Activated naive CD8-positive, alpha-beta T cell treated with anti-CD3 and anti-CD28 coated beads, Interleukin-2, amount 50 U/mL, for 24 hours (primary cell): ENCODE measurements around the gene TRAFD1.

ENCODE experiments used
- ATAC-seq: fragments of 150-1000 bp; cut with Tn5 transposase; one replicate; pipeline ENCODE4 v1.10.0; 2021
- DNase-seq: peaks from one replicate; pipeline ENCODE4 v3.0.0; 2021
- H3K27ac Mint-ChIP-seq: one replicate; pipeline ENCODE4 v1.8.0; 2021; ENCODE audit warnings: mild to moderate bottlenecking, mixed read lengths
- H3K27me3 Mint-ChIP-seq: one replicate; pipeline ENCODE4 v1.8.0; 2021; ENCODE audit warnings: mixed read lengths
- H3K36me3 Mint-ChIP-seq: one replicate; pipeline ENCODE4 v1.8.0; 2021; ENCODE audit warnings: low read depth, mixed read lengths
- H3K4me1 Mint-ChIP-seq: one replicate; pipeline ENCODE4 v1.8.0; 2021; ENCODE audit warnings: mixed read lengths
- H3K4me3 Mint-ChIP-seq: one replicate; pipeline ENCODE4 v1.8.0; 2021; ENCODE audit warnings: mild to moderate bottlenecking, moderate library complexity, mixed read lengths
- H3K9me3 Mint-ChIP-seq: one replicate; pipeline ENCODE4 v1.8.0; 2021; ENCODE audit warnings: mixed read lengths

Gene TRAFD1

GRCh38 chr12:112159146-112159541, 33.8 kb downstream of the TRAFD1 start:
- H3K27ac Mint-ChIP-seq, result no peak overlapping the region
- H3K4me3 Mint-ChIP-seq, result no peak overlapping the region
- H3K4me1 Mint-ChIP-seq, result peaks cover 21% of the 10 kb centered on the region
- ATAC-seq (no peak), DNase-seq (no peak)
- H3K9me3 Mint-ChIP-seq, result peaks cover 33% of the 10 kb centered on the region
- peaks cover 80% of the 10 kb centered on the region for H3K36me3 Mint-ChIP-seq
- no peaks in the 10 kb centered on the region for H3K27me3 Mint-ChIP-seq

- Mint-ChIP-seq H3K36me3 (peaks cover 68% of the 10 kb centered on the region), H3K4me1 (peaks cover 21% of the 10 kb centered on the region), H3K27ac (no peak overlapping the region), H3K27me3 (no peaks in the 10 kb centered on the region), H3K4me3 (no peak overlapping the region), H3K9me3 (peaks cover 27% of the 10 kb centered on the region)
- ATAC-seq (no peak), DNase-seq (no peak)
Observed at GRCh38 chr12:112160611-112161010, 35.3 kb downstream of the TRAFD1 start.

DNA sequence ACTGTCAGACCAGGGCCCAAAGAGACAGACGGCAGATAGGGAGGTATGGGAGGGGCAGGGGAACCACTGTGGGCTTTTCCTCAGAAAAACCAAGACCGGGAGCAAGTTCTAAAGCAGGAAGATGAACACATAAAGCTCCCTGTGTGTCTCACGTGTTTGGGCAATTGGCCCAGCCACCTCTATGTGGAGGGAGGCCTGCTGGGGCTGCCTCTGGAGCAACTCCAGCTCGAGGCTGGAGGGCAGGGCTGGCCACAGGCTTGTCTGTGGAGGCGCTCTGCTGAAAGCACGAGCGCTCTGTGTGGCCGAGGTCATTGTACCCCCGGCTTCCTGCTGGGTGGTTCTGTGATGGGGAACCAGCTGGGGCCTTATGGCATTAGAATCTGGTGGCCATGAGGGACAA, 36.4 kb downstream of the TRAFD1 start:
- ATAC-seq (no peak), DNase-seq (no peak)
- Mint-ChIP-seq H3K27me3 (no peaks in the 10 kb centered on the region), H3K4me1 (peaks cover 19% of the 10 kb centered on the region), H3K9me3 (peaks cover 18% of the 10 kb centered on the region), H3K4me3 (no peak overlapping the region), H3K36me3 (peaks cover 57% of the 10 kb centered on the region), H3K27ac (no peak overlapping the region)

GRCh38 chr12:112162241-112162790, 37.0 kb downstream of the TRAFD1 start:
- DNase-seq, result no peak
- peaks cover 51% of the 10 kb centered on the region for H3K36me3 Mint-ChIP-seq

GRCh38 chr12:112163056-112163455, 37.7 kb downstream of the TRAFD1 start:
- no peak for ATAC-seq
- Mint-ChIP-seq H3K27me3 (no peaks in the 10 kb centered on the region), H3K36me3 (peaks cover 43% of the 10 kb centered on the region), H3K4me3 (no peak overlapping the region), H3K9me3 (peaks cover 4% of the 10 kb centered on the region), H3K4me1 (peaks cover 15% of the 10 kb centered on the region), H3K27ac (no peak overlapping the region)
- no peak for DNase-seq

More at GRCh38 chr12:112162241-112162790, 37.0 kb downstream of the TRAFD1 start:
- Mint-ChIP-seq H3K9me3 (peaks cover 12% of the 10 kb centered on the region), H3K27me3 (no peaks in the 10 kb centered on the region), H3K4me3 (no peak overlapping the region), H3K4me1 (peaks cover 19% of the 10 kb centered on the region), H3K27ac (no peak overlapping the region)
- no peak for ATAC-seq

- Mint-ChIP-seq H3K36me3 (peaks cover 39% of the 10 kb centered on the region), H3K27me3 (no peaks in the 10 kb centered on the region), H3K4me3 (no peak overlapping the region), H3K9me3 (no peaks in the 10 kb centered on the region), H3K4me1 (peaks cover 10% of the 10 kb centered on the region), H3K27ac (no peak overlapping the region)
- ATAC-seq, result no peak
- no peak for DNase-seq
Observed at GRCh38 chr12:112163471-112163991, 38.2 kb downstream of the TRAFD1 start.

DNA sequence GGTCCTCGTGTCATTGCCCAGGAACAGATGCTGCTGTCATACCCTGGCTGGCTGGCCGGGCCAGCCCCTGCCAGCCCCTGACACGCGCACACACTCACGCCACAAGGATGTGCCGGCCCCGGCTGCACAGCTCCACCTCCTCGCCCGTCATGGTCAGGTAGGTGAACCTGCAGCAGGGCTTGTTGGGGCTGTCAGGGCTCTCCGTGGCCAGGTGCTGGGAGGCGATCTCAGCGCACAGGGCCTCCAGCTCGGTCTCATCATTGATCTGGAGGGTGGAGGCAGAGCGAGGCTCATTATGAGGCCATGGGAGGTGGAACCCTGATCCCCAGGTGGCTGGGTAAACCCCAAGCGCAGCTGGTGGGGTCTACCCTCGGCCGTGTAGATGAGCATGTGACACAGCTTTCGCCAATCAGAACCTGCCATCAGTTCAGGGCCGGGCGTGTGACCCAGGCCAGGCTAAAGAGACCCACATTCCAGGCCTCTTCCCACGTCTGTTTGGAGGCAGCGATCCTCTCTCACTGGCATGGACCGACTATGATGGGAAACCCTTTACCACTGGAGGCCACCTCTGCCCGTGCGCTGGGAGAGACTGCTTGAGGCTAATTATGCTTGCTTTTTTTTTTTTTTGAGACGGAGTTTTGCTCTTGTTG, 38.8 kb downstream of the TRAFD1 start:
- no peak overlapping the region for H3K4me3 Mint-ChIP-seq
- H3K36me3 Mint-ChIP-seq, result peaks cover 33% of the 10 kb centered on the region
- H3K27ac Mint-ChIP-seq, result no peak overlapping the region
- H3K9me3 Mint-ChIP-seq, result no peaks in the 10 kb centered on the region
- no peaks in the 10 kb centered on the region for H3K27me3 Mint-ChIP-seq
- DNase-seq (no peak), ATAC-seq (no peak)
- H3K4me1 Mint-ChIP-seq, result peaks cover 4% of the 10 kb centered on the region

DNA sequence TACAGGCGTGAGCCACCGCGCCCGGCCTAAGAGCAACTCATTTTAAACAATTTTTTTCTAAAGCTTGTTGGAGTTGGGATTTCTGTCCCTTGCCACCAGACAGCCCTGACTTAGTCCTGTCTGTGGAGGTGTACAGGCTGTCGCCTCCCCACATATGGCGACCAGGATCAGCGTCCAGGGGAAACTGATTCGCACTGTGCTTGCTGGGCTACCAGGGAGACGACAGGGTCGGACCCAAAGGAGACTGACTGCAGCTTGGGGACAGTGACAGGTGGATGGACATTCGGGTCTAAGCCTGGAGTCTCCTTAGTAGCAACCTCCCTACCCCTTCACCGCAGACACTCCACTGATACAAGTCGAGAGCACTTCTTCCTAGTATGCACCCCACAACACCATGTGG, 40.3 kb downstream of the TRAFD1 start:
- Mint-ChIP-seq H3K36me3 (peaks cover 19% of the 10 kb centered on the region), H3K27me3 (no peaks in the 10 kb centered on the region), H3K4me3 (no peak overlapping the region), H3K4me1 (no peaks in the 10 kb centered on the region), H3K9me3 (no peaks in the 10 kb centered on the region), H3K27ac (no peak overlapping the region)
- DNase-seq (no peak), ATAC-seq (no peak)

GRCh38 chr12:112166051-112167015, 41.0 kb downstream of the TRAFD1 start:
- Mint-ChIP-seq H3K27me3 (no peaks in the 10 kb centered on the region), H3K27ac (no peak overlapping the region), H3K4me1 (no peaks in the 10 kb centered on the region), H3K36me3 (peaks cover 14% of the 10 kb centered on the region), H3K9me3 (no peaks in the 10 kb centered on the region), H3K4me3 (no peak overlapping the region)
- ATAC-seq, result no peak
- no peak for DNase-seq

- DNase-seq (no peak), ATAC-seq (no peak)
- Mint-ChIP-seq H3K4me1 (no peaks in the 10 kb centered on the region), H3K36me3 (peaks cover 11% of the 10 kb centered on the region), H3K4me3 (no peak overlapping the region), H3K27ac (no peak overlapping the region), H3K27me3 (no peaks in the 10 kb centered on the region), H3K9me3 (no peaks in the 10 kb centered on the region)
Observed at GRCh38 chr12:112167031-112167461, 41.7 kb downstream of the TRAFD1 start.

DNA sequence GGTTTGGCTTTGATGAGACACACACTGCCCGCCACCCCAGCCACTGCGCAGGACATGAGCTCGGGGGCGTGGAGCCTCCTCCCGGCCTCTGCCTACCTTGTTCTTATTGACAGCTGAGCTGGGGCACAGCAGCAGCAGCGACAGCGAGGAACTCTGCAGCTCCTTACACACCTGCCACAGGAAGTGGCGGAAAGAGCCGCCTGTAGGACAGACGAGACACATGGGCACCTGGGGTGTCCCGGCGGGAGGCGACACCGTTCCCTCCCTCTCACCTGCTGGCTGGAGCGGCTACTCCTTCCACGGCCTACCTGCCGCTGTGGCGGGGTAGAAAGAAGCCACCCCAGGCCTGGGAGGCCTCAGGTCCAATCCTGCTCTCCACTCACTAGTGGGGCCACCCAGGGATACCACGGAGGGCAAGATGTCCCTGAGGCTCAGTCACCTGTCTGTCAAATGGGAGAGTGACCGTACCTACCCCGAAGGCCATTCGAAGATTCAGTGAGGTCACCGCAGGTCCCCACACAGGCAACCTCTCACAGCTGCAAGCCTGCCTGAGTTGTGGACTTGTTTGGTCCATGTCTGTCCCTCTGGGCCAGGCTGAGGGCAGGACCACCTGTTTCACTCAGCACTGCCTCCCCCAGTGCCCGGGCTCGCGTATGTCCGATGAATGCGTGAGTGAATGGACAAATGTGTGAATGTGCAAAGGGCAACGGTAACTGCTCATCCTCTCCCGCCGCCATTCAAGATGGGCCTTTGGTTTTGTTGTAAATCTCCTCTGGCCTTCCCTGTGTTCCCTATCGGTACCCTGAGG, 42.6 kb downstream of the TRAFD1 start:
- no peaks in the 10 kb centered on the region for H3K27me3 Mint-ChIP-seq
- DNase-seq (no peak), ATAC-seq (no peak)
- H3K4me3 Mint-ChIP-seq, result no peak overlapping the region
- H3K27ac Mint-ChIP-seq, result no peak overlapping the region
- no peaks in the 10 kb centered on the region for H3K9me3 Mint-ChIP-seq
- peaks cover 6% of the 10 kb centered on the region for H3K36me3 Mint-ChIP-seq
- H3K4me1 Mint-ChIP-seq, result no peaks in the 10 kb centered on the region

DNA sequence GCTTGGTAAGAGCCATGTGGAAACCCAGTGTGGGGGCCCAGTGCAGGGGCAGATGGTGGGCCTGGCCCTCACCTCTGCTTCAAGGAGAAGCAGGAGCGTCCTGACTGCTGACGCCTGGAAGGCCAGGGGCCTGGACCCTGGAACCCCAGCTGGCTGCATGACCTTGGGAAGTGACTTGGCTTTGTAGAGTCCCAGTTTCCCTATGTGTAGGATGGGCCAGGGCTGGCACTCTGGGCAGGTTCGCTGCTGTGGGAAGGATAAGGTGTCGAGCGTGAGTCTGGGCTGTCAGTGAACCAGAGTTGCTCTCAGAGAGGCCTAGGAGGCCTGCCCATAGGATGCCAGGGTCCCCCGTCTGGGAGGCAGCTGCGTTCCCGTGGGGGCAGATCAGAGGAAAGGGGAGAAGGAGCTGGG, 43.2 kb downstream of the TRAFD1 start:
- no peaks in the 10 kb centered on the region for H3K27me3 Mint-ChIP-seq
- no peak overlapping the region for H3K4me3 Mint-ChIP-seq
- H3K36me3 Mint-ChIP-seq, result peaks cover 6% of the 10 kb centered on the region
- no peaks in the 10 kb centered on the region for H3K4me1 Mint-ChIP-seq
- DNase-seq (no peak), ATAC-seq (no peak)
- no peaks in the 10 kb centered on the region for H3K9me3 Mint-ChIP-seq
- no peak overlapping the region for H3K27ac Mint-ChIP-seq

DNA sequence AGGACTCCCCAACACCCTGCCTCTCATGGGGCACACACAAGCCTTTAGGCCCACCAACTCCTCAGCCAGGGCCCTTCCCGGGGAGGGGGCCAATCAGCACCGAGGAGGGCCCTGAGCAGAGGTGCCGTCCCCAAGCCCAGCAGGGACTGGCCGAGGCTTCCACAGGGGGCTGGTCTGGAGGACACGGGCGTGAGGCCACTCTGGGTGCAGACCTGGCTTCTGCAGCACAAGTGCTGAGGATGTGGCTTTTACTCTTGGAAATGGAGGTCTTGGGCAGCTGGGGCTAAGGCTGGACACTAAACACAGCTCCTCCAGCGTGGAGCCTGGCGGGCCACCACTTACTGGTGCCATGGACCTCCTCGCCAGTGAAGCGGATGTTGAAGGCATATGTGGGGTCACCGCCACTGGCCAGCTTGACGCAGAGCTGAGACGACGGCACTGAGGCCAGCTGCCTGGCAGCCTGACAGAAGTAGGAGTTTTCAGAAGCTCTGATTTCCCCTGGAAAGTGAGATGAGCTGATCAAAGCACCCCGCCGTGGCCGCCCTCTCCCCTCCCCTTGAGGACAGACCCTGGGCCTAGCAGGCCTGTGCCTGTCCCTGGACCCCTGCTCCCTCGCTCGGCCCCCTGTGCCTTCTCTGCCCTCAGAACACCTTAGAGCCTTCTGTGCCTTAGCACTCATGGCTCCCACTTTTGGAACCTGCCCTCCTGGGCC, 44.0 kb downstream of the TRAFD1 start:
- no peak overlapping the region for H3K4me3 Mint-ChIP-seq
- H3K36me3 Mint-ChIP-seq, result peaks cover 4% of the 10 kb centered on the region
- H3K27ac Mint-ChIP-seq, result no peak overlapping the region
- H3K9me3 Mint-ChIP-seq, result no peaks in the 10 kb centered on the region
- ATAC-seq, result no peak
- DNase-seq, result no peak
- no peaks in the 10 kb centered on the region for H3K27me3 Mint-ChIP-seq
- no peaks in the 10 kb centered on the region for H3K4me1 Mint-ChIP-seq
